Left lobe of liver (tissue), 2 donors: ENCODE results near the gene CAPN5. TPM values are rescaled to one million over a fixed set of nuclear protein-coding genes. Genes with fewer than 3 reads are reported as not detected.

Source experiments
- ATAC-seq: fragments of 200-7000 bp; cut with Tn5 transposase; one replicate; pipeline ENCODE4 v1.9.1; 2020; ENCODE audit warnings: mild to moderate bottlenecking, moderate library complexity
- DNase-seq: peaks from one replicate; pipeline ENCODE4 v3.0.0-alpha.2; 2020; ENCODE audit warnings: low spot score
- total RNA-seq: library from RNA; stranded (reverse); gene quantifications from one replicate; pipeline ENCODE4 v1.2.1, GENCODE V29; 2021
- donor health status: DM: no; HTN: no; CAD: no; lungs with moderate emphysema.
- donor health status: DM: no; HTN: yes; CAD: no.

CAPN5 gene
- total RNA-seq, 1 donor from 2014 or later, result 78.1 TPM

GRCh38 chr11:77127920-77128691 lies 61.3 kb downstream of the CAPN5 start, which contains the start of gene MYO7A:
Gene MYO7A, plus strand, starts transcription at chr11:77128246. Its CDS starts 2,389 bp downstream, at chr11:77130635.
- peak; percentile 94 for DNase-seq
- ATAC-seq, result peak; percentile 74

GRCh38 chr11:77129069-77129841 lies 62.5 kb downstream of the CAPN5 start:
- DNase-seq, result no peak
- no peak for ATAC-seq

GRCh38 chr11:77129842-77130756 lies 63.3 kb downstream of the CAPN5 start:
- DNase-seq (no peak), ATAC-seq (peak; percentile 6)

DNA sequence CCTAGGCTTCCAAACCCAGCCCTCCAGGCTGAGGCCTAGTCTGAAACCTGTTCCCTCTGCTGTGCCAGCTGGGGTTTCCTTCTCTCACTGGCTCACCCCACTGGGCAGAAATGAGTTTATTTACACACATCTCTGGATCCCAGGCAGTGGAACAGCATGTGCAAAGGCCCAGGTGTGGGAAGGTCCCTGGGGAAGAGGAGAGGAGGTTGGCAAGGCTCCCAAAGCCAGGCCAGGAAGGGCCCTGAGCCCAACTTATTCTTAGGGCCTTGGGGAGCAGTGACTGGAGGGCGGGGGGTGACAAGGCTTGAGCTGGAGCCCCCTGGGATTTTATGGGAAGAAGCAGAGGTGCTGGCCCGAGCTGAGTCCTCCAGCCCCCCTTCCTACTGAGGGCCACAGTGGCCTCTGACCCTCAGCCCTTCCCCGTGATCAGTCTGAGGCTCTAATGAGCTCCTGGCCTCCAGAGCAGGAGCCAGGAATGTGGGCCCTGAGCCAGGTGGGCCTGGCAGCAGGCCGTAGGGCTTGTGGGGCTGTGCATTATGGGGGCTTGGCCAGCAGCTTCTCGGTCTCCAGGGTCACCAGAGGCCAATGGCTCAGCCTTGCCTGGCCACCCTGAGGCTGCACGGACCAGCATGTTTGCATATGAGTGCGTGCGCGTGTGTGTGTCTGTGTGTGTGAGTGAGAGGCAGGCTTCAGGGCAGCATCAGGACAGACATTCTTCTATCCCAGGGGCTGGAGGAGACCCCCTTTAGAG lies 64.2 kb downstream of the CAPN5 start:
- peak; percentile 97 for DNase-seq
- peak; percentile 60 for ATAC-seq

GRCh38 chr11:77131560-77131959 lies 64.8 kb downstream of the CAPN5 start:
- no peak for DNase-seq
- no peak for ATAC-seq

- DNase-seq (no peak), ATAC-seq (no peak)
These were observed 68.3 kb downstream of the CAPN5 start for GRCh38 chr11:77135069-77135468.

DNA sequence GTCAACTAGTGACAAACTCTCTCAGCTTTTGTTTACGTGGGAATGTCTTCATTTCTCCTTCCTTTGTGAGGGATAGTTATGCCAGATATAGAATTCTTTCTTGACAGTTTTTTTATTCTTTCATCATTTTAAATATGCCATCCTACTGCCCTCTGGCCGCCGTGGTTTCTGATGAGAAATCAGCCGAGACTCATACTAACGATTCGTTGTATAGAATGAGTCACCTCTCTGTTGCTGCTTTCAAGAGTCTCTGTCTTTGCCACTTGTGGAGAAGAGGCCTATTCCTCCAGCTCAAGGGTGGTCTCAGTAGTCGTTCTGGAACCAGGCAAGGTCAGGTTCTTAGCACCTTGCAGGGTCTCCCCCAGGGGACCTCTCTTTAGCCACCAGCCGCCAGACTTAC lies 69.3 kb downstream of the CAPN5 start:
- ATAC-seq (no peak), DNase-seq (no peak)

GRCh38 chr11:77136784-77137420 lies 70.1 kb downstream of the CAPN5 start:
- DNase-seq (no peak), ATAC-seq (peak; percentile 87)

DNA sequence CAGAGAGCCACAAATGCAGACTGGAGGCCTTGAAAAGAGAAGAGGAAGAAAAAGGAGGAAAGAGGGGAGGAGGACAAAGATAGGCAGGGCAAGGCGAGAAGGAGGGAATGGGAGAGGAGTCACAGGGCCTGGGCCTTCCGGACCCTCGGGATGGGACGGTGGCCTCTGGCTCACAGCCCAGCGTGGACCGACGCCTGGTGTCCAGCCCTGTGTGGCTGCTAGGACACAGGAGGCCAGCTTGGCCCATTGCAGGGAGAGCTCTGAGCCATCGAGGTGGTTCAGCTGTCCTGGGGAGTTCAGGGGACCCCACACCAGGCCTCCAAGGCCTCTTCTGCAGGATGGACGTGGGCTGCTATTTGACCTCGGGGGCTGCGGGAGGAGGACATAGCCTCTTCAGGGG lies 70.7 kb downstream of the CAPN5 start:
- DNase-seq, result no peak

GRCh38 chr11:77138106-77138649 lies 71.4 kb downstream of the CAPN5 start:
- ATAC-seq, result no peak
- no peak for DNase-seq

More for the DNA sequence above, 70.7 kb downstream of the CAPN5 start:
- ATAC-seq, result no peak

DNA sequence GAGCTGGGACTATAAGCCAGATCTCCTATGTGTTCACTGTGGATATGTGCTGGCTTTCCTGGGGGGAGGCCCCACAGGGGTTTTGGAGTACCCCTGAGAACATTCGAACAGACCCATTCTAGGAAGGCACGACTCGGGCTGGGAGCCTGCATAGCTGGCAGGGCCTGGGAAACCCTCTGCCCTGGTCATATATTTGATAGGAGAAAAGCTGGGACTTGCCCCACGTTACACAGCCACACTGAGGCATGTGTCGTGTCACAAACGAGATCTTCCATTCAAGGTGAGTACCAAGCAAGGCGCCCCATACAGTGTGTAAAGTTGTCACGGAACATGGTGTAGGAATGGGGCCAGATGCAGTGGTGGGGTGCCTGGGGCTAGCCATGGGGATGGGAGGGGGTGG lies 72.4 kb downstream of the CAPN5 start:
- ATAC-seq (no peak), DNase-seq (no peak)

DNA sequence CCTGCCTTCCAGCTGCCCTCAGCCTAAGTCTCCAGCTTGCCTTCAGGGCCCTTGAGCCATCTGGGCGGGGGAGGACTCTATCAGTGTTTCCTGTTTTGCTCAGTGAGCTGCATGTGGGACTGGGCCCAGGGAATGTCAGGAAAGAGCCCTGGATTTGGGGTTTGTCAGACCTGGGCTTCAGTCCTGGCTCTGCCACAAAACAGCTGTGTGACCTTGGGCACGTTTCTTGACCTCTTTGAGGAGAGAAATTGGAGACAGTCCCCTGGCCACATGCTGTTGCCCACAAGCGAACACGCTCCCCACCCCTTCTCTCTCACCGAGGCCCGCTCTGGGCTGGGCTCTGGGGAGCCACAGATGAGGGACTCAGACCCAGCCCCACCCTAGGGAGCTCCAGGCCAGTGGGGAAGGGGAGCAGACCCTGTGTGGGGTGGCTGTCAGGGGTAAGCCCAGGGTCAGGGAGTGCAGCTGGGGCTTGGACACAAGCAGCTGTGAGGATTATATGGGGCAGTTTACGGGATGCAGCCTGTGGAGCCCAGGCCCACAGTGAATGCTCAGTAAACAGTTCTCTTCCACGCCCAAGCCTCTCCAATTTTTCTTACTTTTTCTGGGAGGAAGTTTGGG lies 73.6 kb downstream of the CAPN5 start:
- no peak for DNase-seq

DNA sequence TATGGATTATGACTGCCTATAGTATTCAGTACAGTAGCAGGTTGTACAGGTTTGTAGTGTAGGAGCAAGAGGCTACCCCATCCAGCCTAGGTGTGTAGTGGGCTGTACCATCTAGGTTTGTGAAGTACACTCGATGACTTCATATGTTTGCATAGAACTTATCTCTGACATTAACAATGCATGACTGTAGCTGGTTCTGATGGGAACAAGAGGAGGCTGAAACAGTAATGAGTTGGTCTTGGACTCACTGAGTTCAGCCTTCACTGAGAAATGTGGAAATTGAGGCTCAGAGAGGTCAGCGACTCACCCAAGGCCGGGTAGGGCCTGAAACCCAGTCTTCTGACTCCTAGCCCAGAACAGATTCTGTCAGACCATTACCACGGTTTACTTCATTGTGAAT lies 74.3 kb downstream of the CAPN5 start:
- no peak for DNase-seq
- ATAC-seq, result no peak

More for the DNA sequence above, 73.6 kb downstream of the CAPN5 start:
- ATAC-seq, result no peak

DNA sequence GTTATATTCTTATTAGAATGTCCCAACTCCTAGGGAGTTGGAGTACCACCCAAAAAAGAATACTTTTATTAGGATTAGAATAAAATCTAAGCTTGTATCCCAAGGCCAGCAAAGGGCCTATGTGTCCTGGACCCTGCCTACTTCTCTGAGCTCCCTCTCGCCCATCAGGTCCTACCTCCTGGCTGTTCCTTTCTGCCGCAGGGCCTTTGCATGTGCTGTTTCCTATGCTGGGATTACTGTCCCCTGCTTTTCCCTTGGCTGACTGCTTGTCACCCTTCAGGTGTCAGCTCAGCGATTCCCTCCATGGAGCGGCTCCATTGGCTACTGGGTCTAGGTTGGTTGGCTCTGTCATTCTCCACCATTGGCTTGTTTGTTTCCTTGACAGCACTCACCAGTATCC lies 74.7 kb downstream of the CAPN5 start:
- no peak for DNase-seq
- ATAC-seq, result no peak

DNA sequence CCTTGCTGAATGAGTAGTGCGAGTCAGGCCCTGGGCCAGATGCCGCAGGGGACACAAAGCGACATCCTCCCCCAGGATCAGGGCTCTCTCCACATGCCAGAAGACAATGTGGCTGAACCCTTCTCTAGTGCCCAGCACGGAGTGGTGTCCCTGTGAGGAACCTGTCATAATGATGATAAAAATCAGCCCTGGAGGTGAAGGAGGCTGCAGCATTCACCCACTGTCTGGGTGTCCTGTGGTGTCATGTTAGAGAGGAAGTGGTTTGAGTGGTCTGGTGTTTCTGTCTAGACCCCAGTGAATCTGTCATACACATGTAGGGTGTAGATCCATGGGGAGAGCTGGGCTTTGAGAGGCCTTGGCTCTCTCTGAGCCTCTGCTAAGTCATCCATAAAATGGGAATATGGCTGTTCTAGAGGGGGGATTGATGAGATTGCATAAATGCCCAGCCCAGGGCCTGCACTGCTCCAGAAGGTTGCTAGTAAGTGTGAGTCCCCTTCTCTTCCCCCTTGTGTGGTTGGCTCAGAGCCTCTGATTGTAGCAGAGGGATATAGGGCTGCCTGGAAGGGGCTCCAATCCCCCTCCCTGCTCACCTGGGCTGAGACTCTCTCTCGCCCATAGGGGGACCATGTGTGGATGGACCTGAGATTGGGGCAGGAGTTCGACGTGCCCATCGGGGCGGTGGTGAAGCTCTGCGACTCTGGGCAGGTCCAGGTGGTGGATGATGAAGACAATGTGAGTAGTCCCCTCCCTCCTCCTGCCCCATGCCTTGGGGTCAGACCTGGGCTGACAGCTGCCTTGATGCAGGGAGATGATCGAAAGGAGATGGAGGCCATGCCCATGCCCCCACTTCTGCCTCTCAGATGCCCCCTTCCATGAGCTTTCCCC lies 75.6 kb downstream of the CAPN5 start:
- ATAC-seq (no peak), DNase-seq (no peak)

- DNase-seq, result no peak
- ATAC-seq, result no peak
These were observed 76.7 kb downstream of the CAPN5 start for GRCh38 chr11:77143405-77144020.

- ATAC-seq (peak; percentile 39), DNase-seq (no peak)
These were observed 77.6 kb downstream of the CAPN5 start for GRCh38 chr11:77144196-77144856.
